CD8-positive, alpha-beta memory T cell (primary cell): Measurements from ENCODE around the gene PTPN20. TPM values are rescaled to one million over a fixed set of nuclear protein-coding genes. Genes with fewer than 3 reads are reported as not detected.

ENCODE experiments used
- CTCF ChIA-PET: fragments of 350-600 bp; sonication (Branson Sonifier 250); formaldehyde crosslinking; loops from one replicate; lab custom pipeline; 2021; ENCODE audit warnings: antibody characterized with exemption; lab: Charles Lee
- POLR2A ChIA-PET: fragments of 350-600 bp; sonication (Branson Sonifier 250); formaldehyde crosslinking; loops from one replicate; lab custom pipeline; 2021; ENCODE audit warnings: antibody characterized with exemption; lab: Charles Lee
- DNase-seq, 5 donors: peaks; one replicate each; pipeline versions ENCODE4 v3.0.0 to v3.0.0-alpha.2; 2020 to 2022; ENCODE audit warnings: mixed read lengths in 1 of 5
- H3K27ac ChIP-seq: one replicate; pipeline ENCODE4 v1.7.0; 2013; ENCODE audit warnings: low read depth, mild to moderate bottlenecking, low read length, moderate library complexity
- H3K27me3 ChIP-seq: 2 replicates; pipeline ENCODE4 v1.7.0; 2013; ENCODE audit warnings: low read length, mild to moderate bottlenecking; ENCODE audit not compliant: insufficient read depth, poor library complexity, severe bottlenecking
- H3K36me3 ChIP-seq: 2 replicates; pipeline ENCODE4 v1.7.0; 2013; ENCODE audit warnings: mild to moderate bottlenecking, low read length, moderate library complexity; ENCODE audit not compliant: insufficient read depth
- H3K4me1 ChIP-seq: 2 replicates; pipeline ENCODE4 v1.7.0; 2013; ENCODE audit warnings: mild to moderate bottlenecking, low read length, moderate library complexity; ENCODE audit not compliant: insufficient read depth
- H3K4me3 ChIP-seq: 2 replicates; pipeline ENCODE4 v1.7.0; 2013; ENCODE audit warnings: mild to moderate bottlenecking, low read length
- H3K9me3 ChIP-seq: 2 replicates; pipeline ENCODE4 v1.7.0; 2013; ENCODE audit warnings: mild to moderate bottlenecking, low read length
- H3K27ac Mint-ChIP-seq, 8 donors: one replicate each; pipeline ENCODE4 v1.8.0; 2020 to 2021; ENCODE audit warnings: mixed read lengths in 8 of 8, mild to moderate bottlenecking in 6 of 8, inconsistent platforms in 3 of 8, moderate library complexity in 3 of 8
- H3K27me3 Mint-ChIP-seq, 2 donors: one replicate each; pipeline ENCODE4 v1.8.0; 2020 to 2021; ENCODE audit warnings: mixed read lengths in 2 of 2, mild to moderate bottlenecking in 1 of 2, moderate library complexity in 1 of 2
- H3K36me3 Mint-ChIP-seq, 3 donors: one replicate each; pipeline ENCODE4 v1.8.0; 2020 to 2021; ENCODE audit warnings: mixed read lengths in 3 of 3, inconsistent platforms in 1 of 3, mild to moderate bottlenecking in 1 of 3
- H3K4me1 Mint-ChIP-seq, 3 donors: one replicate each; pipeline ENCODE4 v1.8.0; 2020 to 2021; ENCODE audit warnings: mixed read lengths in 3 of 3, inconsistent platforms in 1 of 3, mild to moderate bottlenecking in 1 of 3
- H3K4me3 Mint-ChIP-seq, 7 donors: one replicate each; pipeline ENCODE4 v1.8.0; 2020 to 2021; ENCODE audit warnings: mixed read lengths in 7 of 7, mild to moderate bottlenecking in 6 of 7, moderate library complexity in 4 of 7, inconsistent platforms in 2 of 7
- H3K9me3 Mint-ChIP-seq, 5 donors: one replicate each; pipeline ENCODE4 v1.8.0; 2020 to 2022; ENCODE audit warnings: mixed read lengths in 5 of 5, mild to moderate bottlenecking in 3 of 5, moderate library complexity in 2 of 5, inconsistent platforms in 1 of 5
- polyA plus RNA-seq: library from polyadenylated mRNA; unstranded; fragments of 300-500 nt; fragmentation: Illumina TruSeq; gene quantifications from one replicate; pipeline ENCODE4 v1.2.3, GENCODE V29; 2021
- total RNA-seq, 2 experiments: library from RNA; stranded (reverse); gene quantifications; one replicate each; pipeline ENCODE4 v1.2.3, GENCODE V29; 2021

PTPN20 gene
- total and polyA plus RNA-seq, 3 experiments from 2014 or later: 0.61 to 1.3 (median 1.3) TPM

DNA sequence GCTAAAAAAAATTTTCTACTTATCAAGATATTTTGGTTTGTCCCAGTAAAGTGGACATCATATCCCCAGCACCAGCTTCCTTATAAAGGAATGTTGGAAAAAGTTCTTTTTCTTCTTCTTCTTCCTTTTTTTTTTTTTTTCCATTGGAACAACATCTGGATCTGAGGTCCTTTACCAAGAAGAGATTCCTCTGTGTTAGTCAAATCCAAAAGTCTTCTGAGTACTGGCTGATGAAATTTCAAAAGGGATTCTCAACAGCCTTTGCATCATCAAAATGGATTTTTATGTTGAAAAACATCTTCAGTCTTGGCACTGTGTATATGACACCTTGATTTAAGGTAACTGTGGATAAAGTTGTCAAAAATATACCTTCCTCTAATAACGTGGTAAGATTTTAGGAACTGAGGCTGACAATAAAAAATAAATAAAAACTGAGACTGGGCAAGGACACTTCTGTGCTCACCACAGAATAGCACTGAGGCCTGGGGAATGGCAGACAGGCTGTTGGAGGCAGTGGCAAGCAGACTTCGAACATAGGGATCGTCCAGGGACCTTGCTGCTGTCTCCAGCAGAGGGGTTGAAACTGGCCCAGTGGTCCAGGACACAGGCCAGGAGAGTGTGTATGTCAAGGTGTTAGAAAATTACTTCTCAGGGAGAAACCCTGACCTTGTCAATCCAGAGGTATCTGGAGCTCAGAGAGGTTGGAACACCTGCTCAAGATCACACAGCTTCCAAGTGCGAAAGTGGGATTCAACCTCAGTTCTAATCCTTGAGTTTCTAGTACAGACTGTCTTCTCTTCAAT lies 130.4 kb downstream of the PTPN20 start:
- Histone ChIP-seq H3K27me3 (no peaks in the 10 kb centered on the region), H3K36me3 (no peaks in the 10 kb centered on the region), H3K9me3 (no peaks in the 10 kb centered on the region), H3K4me3 (no peak overlapping the region), H3K27ac (no peak overlapping the region), H3K4me1 (no peaks in the 10 kb centered on the region)
- no peak for DNase-seq
- no peaks in the 10 kb centered on the region for H3K4me1 Mint-ChIP-seq
- no peak overlapping the region for H3K27ac Mint-ChIP-seq
- no peaks in the 10 kb centered on the region for H3K36me3 Mint-ChIP-seq
- CTCF ChIA-PET: interaction anchor here (0.8 kb wide), 1 partner anchor 17 kb away, joined by 3 read pairs; no protein-coding TSS in a partner anchor
- peaks cover 0 to 4% of the 10 kb centered on the region in 2 donors for H3K27me3 Mint-ChIP-seq
- POLR2A ChIA-PET: no interaction called here
- no peak overlapping the region for H3K4me3 Mint-ChIP-seq
- no peaks in the 10 kb centered on the region for H3K9me3 Mint-ChIP-seq

DNA sequence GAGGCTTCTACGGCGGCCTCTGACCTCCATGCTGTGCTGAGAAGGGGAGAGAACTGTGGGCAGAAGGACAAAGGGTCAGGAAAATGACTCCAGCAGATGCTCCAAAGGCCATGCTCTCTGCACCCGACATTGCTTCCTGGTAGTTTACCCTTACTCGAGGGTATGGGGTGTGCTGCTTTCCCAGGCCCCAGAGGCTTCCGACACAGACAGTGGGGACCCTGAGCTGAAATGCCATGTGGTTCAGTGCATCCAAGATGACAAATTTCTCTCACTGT lies 130.9 kb downstream of the PTPN20 start:
- H3K4me3 ChIP-seq: no peak overlapping the region
- Mint-ChIP-seq H3K27ac (no peak overlapping the region), H3K9me3 (no peaks in the 10 kb centered on the region), H3K4me3 (no peak overlapping the region), H3K27me3 (peaks cover 0 to 4% of the 10 kb centered on the region in 2 donors), H3K4me1 (no peaks in the 10 kb centered on the region), H3K36me3 (no peaks in the 10 kb centered on the region)
- POLR2A ChIA-PET: no interaction called here
- H3K27me3 ChIP-seq: no peaks in the 10 kb centered on the region
- no peak overlapping the region for H3K27ac ChIP-seq
- H3K36me3 ChIP-seq: no peaks in the 10 kb centered on the region
- CTCF ChIA-PET: no interaction called here
- H3K4me1 ChIP-seq: no peaks in the 10 kb centered on the region
- H3K9me3 ChIP-seq: no peaks in the 10 kb centered on the region
- DNase-seq: no peak

DNA sequence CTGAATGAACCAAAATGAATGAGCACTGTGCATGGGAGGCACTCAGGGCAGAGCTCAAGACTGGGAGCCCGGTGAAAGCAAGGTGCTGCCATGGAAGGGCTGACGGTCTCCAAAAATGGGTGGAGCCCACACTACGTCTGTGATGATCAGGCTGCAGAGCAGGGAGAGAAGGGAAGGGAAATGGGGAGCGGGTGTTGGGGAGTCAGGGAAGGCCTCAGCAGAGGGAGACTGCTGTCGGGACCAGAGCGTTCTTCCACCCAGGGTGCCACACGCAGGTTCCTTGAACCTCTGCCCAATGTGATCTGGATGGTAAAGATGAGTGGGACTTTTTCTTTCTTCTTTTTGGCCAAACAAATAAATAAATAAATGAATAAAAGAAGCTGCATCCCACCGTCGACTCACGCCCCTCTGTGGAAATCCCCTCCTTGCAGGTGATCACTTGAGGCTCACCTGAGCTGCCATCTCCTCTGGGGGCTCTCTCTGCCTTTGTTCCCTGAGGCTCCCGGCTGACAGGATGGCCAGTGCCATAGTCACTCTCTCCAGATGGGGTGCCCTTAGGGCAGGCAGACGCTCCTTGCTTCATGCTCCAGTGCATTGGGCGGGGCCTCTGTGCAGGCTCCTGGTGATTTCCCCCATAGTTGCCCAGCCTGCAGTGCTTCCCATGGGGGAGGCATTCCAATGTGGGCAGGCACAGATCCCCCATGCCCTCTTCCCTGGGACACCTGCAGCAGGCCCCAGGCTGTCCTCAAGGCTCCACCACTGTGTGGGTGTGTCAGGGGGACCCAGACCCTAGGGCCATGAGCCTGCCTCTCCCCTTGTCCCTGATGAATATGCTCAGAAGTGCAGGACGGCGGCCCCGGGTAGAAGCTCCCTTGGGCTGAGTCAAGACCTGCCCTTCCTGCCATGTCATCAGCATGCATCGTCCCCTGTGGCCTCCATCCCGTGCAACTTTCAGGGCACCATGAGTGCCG lies 131.8 kb downstream of the PTPN20 start:
- ChIA-PET CTCF (no interaction called here), POLR2A (no interaction called here)
- Histone ChIP-seq H3K9me3 (no peaks in the 10 kb centered on the region), H3K4me3 (no peak overlapping the region), H3K4me1 (peaks cover 5% of the 10 kb centered on the region), H3K27me3 (no peaks in the 10 kb centered on the region), H3K36me3 (no peaks in the 10 kb centered on the region), H3K27ac (no peak overlapping the region)
- Mint-ChIP-seq H3K4me1 (peaks cover 4 to 9% (median 7%) of the 10 kb centered on the region in 3 donors), H3K36me3 (no peaks in the 10 kb centered on the region), H3K4me3 (no peak overlapping the region), H3K9me3 (no peaks in the 10 kb centered on the region), H3K27me3 (peaks cover 0 to 4% of the 10 kb centered on the region in 2 donors), H3K27ac (no peak overlapping the region)
- no peak for DNase-seq

DNA sequence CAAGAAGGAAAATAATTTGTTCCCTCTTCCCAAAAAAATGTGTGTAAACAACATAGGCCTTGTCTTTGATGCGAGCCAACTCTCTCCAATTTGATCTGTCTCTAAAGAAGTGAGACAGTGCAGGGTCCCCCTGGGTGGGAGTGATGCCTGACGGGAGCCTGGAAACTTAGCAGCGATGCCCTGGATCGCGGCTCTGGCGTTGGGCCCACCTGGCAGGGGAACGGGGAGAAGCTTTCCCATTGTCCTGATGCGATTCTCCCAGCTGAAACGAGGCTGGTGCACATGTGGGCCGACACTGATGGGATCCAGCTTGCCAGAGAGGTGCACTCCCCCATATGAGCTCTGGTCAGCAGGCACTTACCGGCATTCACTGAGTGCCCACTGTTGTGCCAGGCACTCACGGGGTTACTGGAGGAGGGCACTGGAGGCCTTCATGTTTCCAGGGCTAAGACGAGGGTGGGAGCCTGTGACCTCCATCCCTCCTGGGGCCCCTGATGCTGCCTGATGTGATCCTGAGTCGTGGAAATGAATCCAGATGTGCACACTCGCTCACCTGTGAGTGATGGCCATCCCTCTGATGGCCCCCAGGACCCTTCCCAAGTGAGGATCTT lies 132.8 kb downstream of the PTPN20 start:
- H3K36me3 ChIP-seq: no peaks in the 10 kb centered on the region
- POLR2A ChIA-PET: no interaction called here
- H3K4me3 ChIP-seq: no peak overlapping the region
- DNase-seq: no peak
- CTCF ChIA-PET: interaction anchor here (5.4 to 9.2 kb wide), 2 partner anchors 182 to 268 kb away, joined by 28 to 236 read pairs; no protein-coding TSS in a partner anchor
- peaks cover 12 to 19% (median 16%) of the 10 kb centered on the region in 3 donors for H3K4me1 Mint-ChIP-seq
- H3K27ac Mint-ChIP-seq: peak overlapping the region in 1 of 8 donors; percentile 17
- no peak overlapping the region for H3K4me3 Mint-ChIP-seq
- no peaks in the 10 kb centered on the region for H3K27me3 ChIP-seq
- H3K9me3 Mint-ChIP-seq: no peaks in the 10 kb centered on the region
- no peaks in the 10 kb centered on the region for H3K9me3 ChIP-seq
- H3K4me1 ChIP-seq: peaks cover 10% of the 10 kb centered on the region
- H3K36me3 Mint-ChIP-seq: no peaks in the 10 kb centered on the region
- no peak overlapping the region for H3K27ac ChIP-seq
- peaks cover 0 to 4% of the 10 kb centered on the region in 2 donors for H3K27me3 Mint-ChIP-seq

DNA sequence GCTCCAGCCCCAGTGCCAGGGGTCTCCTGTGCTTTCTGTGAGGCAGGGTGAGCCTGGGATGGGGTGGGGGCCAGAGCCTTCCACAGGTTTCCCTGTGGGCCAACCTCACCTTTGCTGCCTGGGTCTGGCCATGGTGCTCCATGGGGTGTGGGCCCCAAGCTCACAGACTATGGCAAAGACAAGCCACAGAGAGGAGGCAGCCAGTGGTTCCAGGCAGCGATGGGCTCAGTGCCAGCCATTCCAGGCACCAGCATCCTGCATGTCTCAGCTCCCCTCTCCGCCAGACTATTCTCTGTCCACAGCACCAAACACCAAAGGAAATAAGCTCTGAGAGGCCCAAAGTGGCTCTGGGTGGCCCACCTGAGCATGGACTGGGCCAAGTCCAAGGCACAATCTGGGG lies 133.5 kb downstream of the PTPN20 start:
- Mint-ChIP-seq H3K27me3 (peaks cover 0 to 4% of the 10 kb centered on the region in 2 donors), H3K36me3 (no peaks in the 10 kb centered on the region), H3K4me1 (peaks cover 12 to 19% (median 18%) of the 10 kb centered on the region in 3 donors), H3K4me3 (no peak overlapping the region), H3K27ac (no peak overlapping the region), H3K9me3 (no peaks in the 10 kb centered on the region)
- ChIA-PET POLR2A (no interaction called here), CTCF (interaction anchor here (5.4 to 9.2 kb wide), 2 partner anchors 181 to 267 kb away, joined by 28 to 236 read pairs; no protein-coding TSS in a partner anchor)
- Histone ChIP-seq H3K27me3 (no peaks in the 10 kb centered on the region), H3K4me1 (peaks cover 10% of the 10 kb centered on the region), H3K4me3 (no peak overlapping the region), H3K36me3 (no peaks in the 10 kb centered on the region), H3K9me3 (no peaks in the 10 kb centered on the region), H3K27ac (no peak overlapping the region)
- no peak for DNase-seq

DNA sequence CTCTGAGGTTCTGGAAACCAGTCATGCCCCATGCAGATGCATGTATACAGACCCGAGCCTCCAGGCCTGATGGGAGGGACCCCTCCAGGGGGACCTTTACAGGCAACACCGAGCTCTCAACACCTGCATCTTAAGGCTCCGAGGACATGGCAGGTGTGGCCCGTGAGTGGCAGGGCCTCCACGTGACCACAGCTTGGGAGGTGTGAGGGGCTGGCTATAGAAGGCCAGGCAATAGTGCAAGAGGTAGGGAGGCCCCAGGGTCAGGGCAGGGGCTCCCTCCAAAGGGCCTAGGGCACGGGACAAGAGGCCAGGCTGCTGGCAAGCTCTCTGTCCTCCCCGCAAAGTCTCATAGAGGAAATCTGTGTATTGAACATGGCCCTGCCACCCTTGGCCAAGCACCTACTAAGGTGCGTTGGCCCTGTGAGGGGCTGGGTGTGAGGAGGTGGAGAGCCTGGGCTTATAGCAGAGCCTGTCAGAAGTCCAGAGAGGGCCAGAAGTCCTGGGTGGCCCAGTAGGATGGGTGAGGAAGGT lies 134.2 kb downstream of the PTPN20 start:
- POLR2A ChIA-PET: no interaction called here
- no peak overlapping the region for H3K4me3 ChIP-seq

DNA sequence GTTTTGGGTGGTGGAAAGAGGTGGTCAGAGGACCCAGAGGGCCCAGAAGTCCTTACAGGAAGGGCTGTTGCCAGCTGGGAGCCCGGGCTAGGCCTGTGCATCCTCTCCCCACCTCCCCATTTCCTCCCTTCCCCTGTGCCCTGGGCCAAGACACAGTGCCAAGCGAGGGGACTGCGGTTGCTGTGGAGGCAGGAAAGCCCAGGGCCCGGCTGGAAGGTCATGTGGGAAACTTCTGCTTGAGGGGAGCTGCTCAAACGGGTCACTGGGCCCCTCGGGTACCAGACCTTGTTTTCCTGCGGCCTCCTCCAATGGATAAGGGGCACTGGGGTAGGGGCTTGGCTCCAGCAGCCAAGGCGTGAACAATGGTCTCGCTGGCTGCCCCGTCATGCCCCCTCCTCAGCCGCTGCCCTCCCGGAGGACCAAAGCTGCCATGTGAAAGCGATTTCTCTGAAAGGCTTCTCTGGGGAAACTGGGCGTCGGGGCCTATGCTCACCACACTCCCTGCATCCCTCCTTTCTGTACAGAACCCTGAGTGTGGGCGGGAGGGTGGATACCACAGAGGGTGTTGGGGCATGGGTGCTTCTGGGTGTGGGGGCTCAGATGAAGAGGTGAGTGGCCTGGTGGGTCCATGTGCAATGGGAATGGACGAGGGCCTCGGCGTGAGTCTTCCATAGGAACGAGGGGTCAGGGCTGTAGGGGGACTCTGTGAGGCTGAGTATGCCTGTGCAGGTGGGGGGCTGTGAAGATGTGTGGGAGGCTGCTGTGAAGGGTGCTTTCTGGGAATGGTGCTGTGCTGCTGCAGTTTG lies 135.3 kb downstream of the PTPN20 start:
- H3K4me3 Mint-ChIP-seq: no peak overlapping the region
- Histone ChIP-seq H3K27me3 (no peaks in the 10 kb centered on the region), H3K9me3 (no peaks in the 10 kb centered on the region), H3K4me3 (no peak overlapping the region), H3K27ac (no peak overlapping the region), H3K4me1 (peaks cover 10% of the 10 kb centered on the region), H3K36me3 (no peaks in the 10 kb centered on the region)
- POLR2A ChIA-PET: no interaction called here
- H3K9me3 Mint-ChIP-seq: peaks cover 0 to 1% (median 0%) of the 10 kb centered on the region in 5 donors
- CTCF ChIA-PET: interaction anchor here (3.5 to 9.2 kb wide), 3 partner anchors 21 to 266 kb away, joined by 28 to 236 read pairs (median 30); no protein-coding TSS in a partner anchor
- peaks cover 0 to 4% of the 10 kb centered on the region in 2 donors for H3K27me3 Mint-ChIP-seq
- H3K4me1 Mint-ChIP-seq: peaks cover 12 to 19% (median 18%) of the 10 kb centered on the region in 3 donors
- no peaks in the 10 kb centered on the region for H3K36me3 Mint-ChIP-seq
- DNase-seq: no peak
- H3K27ac Mint-ChIP-seq: no peak overlapping the region

More for the DNA sequence above, 134.2 kb downstream of the PTPN20 start:
- Histone ChIP-seq H3K4me1 (peaks cover 10% of the 10 kb centered on the region), H3K27me3 (no peaks in the 10 kb centered on the region), H3K36me3 (no peaks in the 10 kb centered on the region), H3K27ac (no peak overlapping the region), H3K9me3 (no peaks in the 10 kb centered on the region)
- Mint-ChIP-seq H3K36me3 (no peaks in the 10 kb centered on the region), H3K4me3 (no peak overlapping the region), H3K27ac (no peak overlapping the region), H3K9me3 (peaks cover 0 to under 1% (median 0%) of the 10 kb centered on the region in 5 donors), H3K4me1 (peaks cover 12 to 19% (median 18%) of the 10 kb centered on the region in 3 donors), H3K27me3 (peaks cover 0 to 4% of the 10 kb centered on the region in 2 donors)
- DNase-seq: no peak
- CTCF ChIA-PET: interaction anchor here (5.4 to 9.2 kb wide), 2 partner anchors 180 to 267 kb away, joined by 28 to 236 read pairs; no protein-coding TSS in a partner anchor
